ENCODE results near the gene CHST11.

GRCh38 chr12:104526320-104526719, 69.6 kb downstream of the CHST11 start:
- TF ChIP-seq POLR2A (IDR thresholded peaks at IDR 0.05; ENCODE audit: low read length) (no peak), GATA1 (IDR thresholded peaks at IDR 0.05; ENCODE audit: low read depth, low read length) (no peak)
